Liver (tissue), 9 donors: ENCODE results near the gene FRG1. TPM values are rescaled to one million over a fixed set of nuclear protein-coding genes. Genes with fewer than 3 reads are reported as not detected.

Experiments used
- DNase-seq: peaks from one replicate; pipeline ENCODE4 v3.0.0-alpha.2; 2017; ENCODE audit warnings: low spot score
- H3K27ac ChIP-seq, 2 donors: one replicate each; pipeline ENCODE4 v1.7.0; 2013; ENCODE audit warnings: inconsistent platforms in 2 of 2, low read length in 2 of 2, control low read depth in 1 of 2, low read depth in 1 of 2, mild to moderate bottlenecking in 1 of 2
- H3K27me3 ChIP-seq, 4 donors: one replicate each; pipeline versions ENCODE4 v1.6.1 to v1.7.0; 2013; ENCODE audit warnings: low read length in 3 of 4, inconsistent platforms in 1 of 4, mild to moderate bottlenecking in 1 of 4, moderate library complexity in 1 of 4; ENCODE audit not compliant: control insufficient read depth in 4 of 4, insufficient read depth in 4 of 4
- H3K36me3 ChIP-seq, 4 donors: one replicate each; pipeline versions ENCODE4 v1.6.1 to v1.7.0; 2013; ENCODE audit warnings: low read length in 3 of 4, mild to moderate bottlenecking in 3 of 4, low read depth in 1 of 4, moderate library complexity in 1 of 4; ENCODE audit not compliant: control insufficient read depth in 4 of 4, insufficient read depth in 3 of 4
- H3K4me1 ChIP-seq, 4 donors: one replicate each; pipeline versions ENCODE4 v1.6.1 to v1.7.0; 2013; ENCODE audit warnings: low read length in 3 of 4, mild to moderate bottlenecking in 3 of 4, moderate library complexity in 1 of 4; ENCODE audit not compliant: control insufficient read depth in 4 of 4, insufficient read depth in 4 of 4
- H3K4me3 ChIP-seq, 3 donors: one replicate each; pipeline versions ENCODE4 v1.6.1 to v1.7.0; 2013; ENCODE audit warnings: low read length in 3 of 3, control low read depth in 1 of 3, low read depth in 1 of 3, mild to moderate bottlenecking in 1 of 3
- H3K9ac ChIP-seq, 2 donors: one replicate each; pipeline ENCODE4 v1.7.0; 2013; ENCODE audit warnings: low read length in 2 of 2, mild to moderate bottlenecking in 2 of 2, moderate library complexity in 2 of 2, control low read depth in 1 of 2, low read depth in 1 of 2
- H3K9me3 ChIP-seq, 4 donors: one replicate each; pipeline versions ENCODE4 v1.6.1 to v1.7.0; 2013; ENCODE audit warnings: low read length in 3 of 4; ENCODE audit not compliant: control insufficient read depth in 4 of 4
- EGR1 ChIP-seq, 2 donors: IDR thresholded peaks; 2 replicates each; pipeline ENCODE4 v1.6.1; 2016 to 2018; ENCODE audit warnings: antibody characterized with exemption in 2 of 2, low read depth in 2 of 2
- FOXA1 ChIP-seq: IDR thresholded peaks from 2 replicates; pipeline ENCODE4 v1.6.1; 2016; ENCODE audit warnings: antibody characterized with exemption
- FOXA2 ChIP-seq: IDR thresholded peaks from 2 replicates; pipeline ENCODE4 v1.6.1; 2016; ENCODE audit warnings: antibody characterized with exemption
- GABPA ChIP-seq, 2 donors: IDR thresholded peaks in 1 of 2; conservative IDR thresholded peaks in 1 of 2; 2 replicates each; pipeline ENCODE4 v1.6.1; 2016; ENCODE audit warnings: antibody characterized with exemption in 2 of 2, mild to moderate bottlenecking in 1 of 2, moderate library complexity in 1 of 2
- HNF4A ChIP-seq, 2 donors: conservative IDR thresholded peaks; 2 replicates each; pipeline ENCODE4 v1.6.1; 2016; ENCODE audit warnings: antibody characterized with exemption in 2 of 2, mild to moderate bottlenecking in 2 of 2
- HNF4G ChIP-seq: IDR thresholded peaks from 2 replicates; pipeline ENCODE4 v1.6.1; 2016; ENCODE audit warnings: antibody characterized with exemption
- JUND ChIP-seq, 2 donors: IDR thresholded peaks; 2 replicates each; pipeline ENCODE4 v1.6.1; 2016; ENCODE audit warnings: antibody characterized with exemption in 2 of 2
- NR2F2 ChIP-seq: IDR thresholded peaks from 2 replicates; pipeline ENCODE4 v1.6.1; 2016; ENCODE audit warnings: antibody characterized with exemption
- RAD21 ChIP-seq, 2 donors: IDR thresholded peaks; 2 replicates each; pipeline ENCODE4 v1.6.1; 2016; ENCODE audit warnings: antibody characterized with exemption in 2 of 2, mild to moderate bottlenecking in 2 of 2
- RXRA ChIP-seq, 2 donors: IDR thresholded peaks; 2 replicates each; pipeline ENCODE4 v1.6.1; 2017 to 2018; ENCODE audit warnings: antibody characterized with exemption in 2 of 2, mild to moderate bottlenecking in 1 of 2
- SP1 ChIP-seq: IDR thresholded peaks from 2 replicates; pipeline ENCODE4 v1.6.1; 2018; ENCODE audit warnings: antibody characterized with exemption, mild to moderate bottlenecking
- TAF1 ChIP-seq: conservative IDR thresholded peaks from 2 replicates; pipeline ENCODE4 v1.6.1; 2016; ENCODE audit warnings: antibody characterized with exemption, mild to moderate bottlenecking
- YY1 ChIP-seq: IDR thresholded peaks from 2 replicates; pipeline ENCODE4 v1.6.1; 2016; ENCODE audit warnings: antibody characterized with exemption, mild to moderate bottlenecking
- WGBS: extraction: QIAGEN DNeasy Blood & Tissue Kit; methylation state at CpG from one replicate; pipeline ENCODE4 v1.1.7; 2013; 5-methylcytosine and 5-hydroxymethylcytosine counted together
- polyA plus RNA-seq, 2 donors: library from polyadenylated mRNA; stranded (reverse) in 1 of 2; unstranded in 1 of 2; fragments of 200-250 nt in 1 of 2; fragments of >200 nt in 1 of 2; fragmentation: Nextera tagmentation in 1 of 2; extraction: Ambion mirVana in 1 of 2; gene quantifications; one replicate each; pipeline versions ENCODE4 v1.2.1 to v1.2.3, GENCODE V29; 2013 to 2015
- total RNA-seq, 2 donors: library from RNA; depleted of rRNA; stranded (reverse); fragments of >200 nt; gene quantifications; one replicate each; pipeline ENCODE4 v1.2.3, GENCODE V29; 2014
- TF ChIP-seq, protein P1 (sequence below): IDR thresholded peaks from 2 replicates; pipeline ENCODE4 v1.6.1; 2016; ENCODE audit warnings: antibody characterized with exemption, mild to moderate bottlenecking
- TF ChIP-seq, protein P2 (sequence below): fragments of 150-350 bp; IDR thresholded peaks from 2 replicates; pipeline ENCODE4 v1.5.1; 2017; ENCODE audit warnings: improper control_type of control experiment, low read depth, low read length; ENCODE audit not compliant: missing input control
- TF ChIP-seq, protein P3 (sequence below): IDR thresholded peaks from 2 replicates; pipeline ENCODE4 v1.6.1; 2016; ENCODE audit warnings: antibody characterized with exemption
- TF ChIP-seq, protein P4 (sequence below): IDR thresholded peaks from 2 replicates; pipeline ENCODE4 v1.6.1; 2016; ENCODE audit warnings: antibody characterized with exemption
- TF ChIP-seq, protein P5 (sequence below): IDR thresholded peaks from 2 replicates; pipeline ENCODE4 v1.6.1; 2016; ENCODE audit warnings: antibody characterized with exemption
- donor health status: healthy.
- donor health status: healthy.
- donor health status: healthy.
- donor health status: healthy.
- donor health status: healthy.

FRG1 gene
- total RNA-seq (10 to 100 TPM; 11.5 to 17.3 TPM), polyA plus RNA-seq (10 to 100 TPM; 15.5 to 19.5 TPM)

DNA sequence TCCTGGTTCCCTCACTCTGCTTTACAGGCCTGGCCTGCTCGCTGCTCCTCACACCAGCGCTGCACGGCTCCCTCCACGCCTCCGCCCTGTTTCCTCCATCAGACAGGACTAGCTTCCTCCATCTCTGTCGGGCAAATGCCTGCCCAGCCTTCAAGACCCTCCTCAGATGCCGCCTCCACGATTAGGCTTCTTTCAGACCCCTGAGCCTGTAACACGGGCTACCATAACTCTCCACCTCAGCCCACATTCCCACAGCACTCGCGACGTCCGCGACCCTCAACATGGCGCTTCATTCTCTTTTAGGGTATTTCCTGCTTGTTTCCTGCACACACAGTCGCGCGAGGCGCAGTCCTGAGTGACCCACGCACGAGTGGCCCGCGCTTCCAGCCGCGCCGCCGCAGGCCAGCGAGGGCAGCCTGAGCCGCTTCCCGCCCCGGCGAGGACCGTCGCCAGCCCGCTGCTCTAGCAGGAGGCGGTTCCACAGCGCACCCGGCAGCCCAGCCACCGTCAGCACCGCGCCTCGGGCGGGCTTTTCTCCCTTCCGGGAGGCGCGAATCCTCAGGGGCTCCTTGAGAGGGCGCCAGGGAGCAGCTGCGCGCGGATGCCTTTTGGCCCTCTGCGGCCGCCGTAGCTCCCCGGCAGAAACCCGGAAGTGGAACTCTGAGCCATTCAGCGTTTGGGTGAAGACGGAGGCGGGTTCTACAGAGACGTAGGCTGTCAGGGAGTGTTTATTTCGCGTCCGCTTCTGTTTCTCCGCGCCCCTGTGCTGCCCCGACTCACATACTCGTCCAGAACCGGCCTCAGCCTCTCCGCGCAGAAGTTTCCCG lies at the start of gene FRG1:
Gene FRG1, plus strand, starts transcription at position 695 of the 827 bp plus-strand sequence. CDS start 138 bp downstream, outside the sequence.
- Histone ChIP-seq H3K27ac (peak within 1 kb of the TSS; percentile 66 to 78), H3K36me3 (no peaks in the 10 kb centered on the region), H3K27me3 (no peaks in the 10 kb centered on the region), H3K4me3 (peak within 1 kb of the TSS; percentile 69 to 98 (median 81)), H3K9ac (peak within 1 kb of the TSS; percentile 56 to 92), H3K4me1 (peaks cover 5 to 13% (median 10%) of the 10 kb centered on the region in 4 donors), H3K9me3 (no peaks in the 10 kb centered on the region)
- peak; percentile 97 for DNase-seq
- 6% methylated on average over 70 of the region's 70 CpGs for WGBS
- TF ChIP-seq YY1 = peak; percentile 91
- peak; percentile 28 to 36 for TF ChIP-seq RAD21 (IDR thresholded peaks at IDR 0.05)
- TF ChIP-seq FOXA1 = peak; percentile 74
- TF ChIP-seq RXRA (IDR thresholded peaks at IDR 0.05) = peak; percentile 49 to 54
- peak in 1 of 2 donors; percentile 21 for TF ChIP-seq JUND (IDR thresholded peaks at IDR 0.05)
- TF ChIP-seq, protein P1, sequence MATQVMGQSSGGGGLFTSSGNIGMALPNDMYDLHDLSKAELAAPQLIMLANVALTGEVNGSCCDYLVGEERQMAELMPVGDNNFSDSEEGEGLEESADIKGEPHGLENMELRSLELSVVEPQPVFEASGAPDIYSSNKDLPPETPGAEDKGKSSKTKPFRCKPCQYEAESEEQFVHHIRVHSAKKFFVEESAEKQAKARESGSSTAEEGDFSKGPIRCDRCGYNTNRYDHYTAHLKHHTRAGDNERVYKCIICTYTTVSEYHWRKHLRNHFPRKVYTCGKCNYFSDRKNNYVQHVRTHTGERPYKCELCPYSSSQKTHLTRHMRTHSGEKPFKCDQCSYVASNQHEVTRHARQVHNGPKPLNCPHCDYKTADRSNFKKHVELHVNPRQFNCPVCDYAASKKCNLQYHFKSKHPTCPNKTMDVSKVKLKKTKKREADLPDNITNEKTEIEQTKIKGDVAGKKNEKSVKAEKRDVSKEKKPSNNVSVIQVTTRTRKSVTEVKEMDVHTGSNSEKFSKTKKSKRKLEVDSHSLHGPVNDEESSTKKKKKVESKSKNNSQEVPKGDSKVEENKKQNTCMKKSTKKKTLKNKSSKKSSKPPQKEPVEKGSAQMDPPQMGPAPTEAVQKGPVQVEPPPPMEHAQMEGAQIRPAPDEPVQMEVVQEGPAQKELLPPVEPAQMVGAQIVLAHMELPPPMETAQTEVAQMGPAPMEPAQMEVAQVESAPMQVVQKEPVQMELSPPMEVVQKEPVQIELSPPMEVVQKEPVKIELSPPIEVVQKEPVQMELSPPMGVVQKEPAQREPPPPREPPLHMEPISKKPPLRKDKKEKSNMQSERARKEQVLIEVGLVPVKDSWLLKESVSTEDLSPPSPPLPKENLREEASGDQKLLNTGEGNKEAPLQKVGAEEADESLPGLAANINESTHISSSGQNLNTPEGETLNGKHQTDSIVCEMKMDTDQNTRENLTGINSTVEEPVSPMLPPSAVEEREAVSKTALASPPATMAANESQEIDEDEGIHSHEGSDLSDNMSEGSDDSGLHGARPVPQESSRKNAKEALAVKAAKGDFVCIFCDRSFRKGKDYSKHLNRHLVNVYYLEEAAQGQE = peak; percentile 90
- TF ChIP-seq, protein P2, sequence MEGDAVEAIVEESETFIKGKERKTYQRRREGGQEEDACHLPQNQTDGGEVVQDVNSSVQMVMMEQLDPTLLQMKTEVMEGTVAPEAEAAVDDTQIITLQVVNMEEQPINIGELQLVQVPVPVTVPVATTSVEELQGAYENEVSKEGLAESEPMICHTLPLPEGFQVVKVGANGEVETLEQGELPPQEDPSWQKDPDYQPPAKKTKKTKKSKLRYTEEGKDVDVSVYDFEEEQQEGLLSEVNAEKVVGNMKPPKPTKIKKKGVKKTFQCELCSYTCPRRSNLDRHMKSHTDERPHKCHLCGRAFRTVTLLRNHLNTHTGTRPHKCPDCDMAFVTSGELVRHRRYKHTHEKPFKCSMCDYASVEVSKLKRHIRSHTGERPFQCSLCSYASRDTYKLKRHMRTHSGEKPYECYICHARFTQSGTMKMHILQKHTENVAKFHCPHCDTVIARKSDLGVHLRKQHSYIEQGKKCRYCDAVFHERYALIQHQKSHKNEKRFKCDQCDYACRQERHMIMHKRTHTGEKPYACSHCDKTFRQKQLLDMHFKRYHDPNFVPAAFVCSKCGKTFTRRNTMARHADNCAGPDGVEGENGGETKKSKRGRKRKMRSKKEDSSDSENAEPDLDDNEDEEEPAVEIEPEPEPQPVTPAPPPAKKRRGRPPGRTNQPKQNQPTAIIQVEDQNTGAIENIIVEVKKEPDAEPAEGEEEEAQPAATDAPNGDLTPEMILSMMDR = peak; percentile 90
- peak; percentile 61 for TF ChIP-seq SP1
- TF ChIP-seq HNF4A (conservative IDR thresholded peaks at IDR 0.05) = peak; percentile 36 to 50
- TF ChIP-seq, protein P3, sequence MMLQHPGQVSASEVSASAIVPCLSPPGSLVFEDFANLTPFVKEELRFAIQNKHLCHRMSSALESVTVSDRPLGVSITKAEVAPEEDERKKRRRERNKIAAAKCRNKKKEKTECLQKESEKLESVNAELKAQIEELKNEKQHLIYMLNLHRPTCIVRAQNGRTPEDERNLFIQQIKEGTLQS = no peak
- TF ChIP-seq TAF1 = peak; percentile 75
- peak; percentile 36 to 94 for TF ChIP-seq GABPA (IDR thresholded peaks at IDR 0.05 in 1 of 2, conservative IDR thresholded peaks at IDR 0.05 in 1 of 2)
- no peak for TF ChIP-seq HNF4G
- no peak for TF ChIP-seq NR2F2
- TF ChIP-seq, protein P4, sequence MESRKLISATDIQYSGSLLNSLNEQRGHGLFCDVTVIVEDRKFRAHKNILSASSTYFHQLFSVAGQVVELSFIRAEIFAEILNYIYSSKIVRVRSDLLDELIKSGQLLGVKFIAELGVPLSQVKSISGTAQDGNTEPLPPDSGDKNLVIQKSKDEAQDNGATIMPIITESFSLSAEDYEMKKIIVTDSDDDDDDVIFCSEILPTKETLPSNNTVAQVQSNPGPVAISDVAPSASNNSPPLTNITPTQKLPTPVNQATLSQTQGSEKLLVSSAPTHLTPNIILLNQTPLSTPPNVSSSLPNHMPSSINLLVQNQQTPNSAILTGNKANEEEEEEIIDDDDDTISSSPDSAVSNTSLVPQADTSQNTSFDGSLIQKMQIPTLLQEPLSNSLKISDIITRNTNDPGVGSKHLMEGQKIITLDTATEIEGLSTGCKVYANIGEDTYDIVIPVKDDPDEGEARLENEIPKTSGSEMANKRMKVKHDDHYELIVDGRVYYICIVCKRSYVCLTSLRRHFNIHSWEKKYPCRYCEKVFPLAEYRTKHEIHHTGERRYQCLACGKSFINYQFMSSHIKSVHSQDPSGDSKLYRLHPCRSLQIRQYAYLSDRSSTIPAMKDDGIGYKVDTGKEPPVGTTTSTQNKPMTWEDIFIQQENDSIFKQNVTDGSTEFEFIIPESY = peak; percentile 95
- TF ChIP-seq, protein P5, sequence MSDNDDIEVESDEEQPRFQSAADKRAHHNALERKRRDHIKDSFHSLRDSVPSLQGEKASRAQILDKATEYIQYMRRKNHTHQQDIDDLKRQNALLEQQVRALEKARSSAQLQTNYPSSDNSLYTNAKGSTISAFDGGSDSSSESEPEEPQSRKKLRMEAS = peak; percentile 87
- peak; percentile 15 for TF ChIP-seq FOXA2
- TF ChIP-seq EGR1 (IDR thresholded peaks at IDR 0.05; ENCODE audit: low read depth in 2 of 2) = peak in 1 of 2 donors; percentile 92
